ENCODE results near the gene SMU1.

SMU1 gene

DNA sequence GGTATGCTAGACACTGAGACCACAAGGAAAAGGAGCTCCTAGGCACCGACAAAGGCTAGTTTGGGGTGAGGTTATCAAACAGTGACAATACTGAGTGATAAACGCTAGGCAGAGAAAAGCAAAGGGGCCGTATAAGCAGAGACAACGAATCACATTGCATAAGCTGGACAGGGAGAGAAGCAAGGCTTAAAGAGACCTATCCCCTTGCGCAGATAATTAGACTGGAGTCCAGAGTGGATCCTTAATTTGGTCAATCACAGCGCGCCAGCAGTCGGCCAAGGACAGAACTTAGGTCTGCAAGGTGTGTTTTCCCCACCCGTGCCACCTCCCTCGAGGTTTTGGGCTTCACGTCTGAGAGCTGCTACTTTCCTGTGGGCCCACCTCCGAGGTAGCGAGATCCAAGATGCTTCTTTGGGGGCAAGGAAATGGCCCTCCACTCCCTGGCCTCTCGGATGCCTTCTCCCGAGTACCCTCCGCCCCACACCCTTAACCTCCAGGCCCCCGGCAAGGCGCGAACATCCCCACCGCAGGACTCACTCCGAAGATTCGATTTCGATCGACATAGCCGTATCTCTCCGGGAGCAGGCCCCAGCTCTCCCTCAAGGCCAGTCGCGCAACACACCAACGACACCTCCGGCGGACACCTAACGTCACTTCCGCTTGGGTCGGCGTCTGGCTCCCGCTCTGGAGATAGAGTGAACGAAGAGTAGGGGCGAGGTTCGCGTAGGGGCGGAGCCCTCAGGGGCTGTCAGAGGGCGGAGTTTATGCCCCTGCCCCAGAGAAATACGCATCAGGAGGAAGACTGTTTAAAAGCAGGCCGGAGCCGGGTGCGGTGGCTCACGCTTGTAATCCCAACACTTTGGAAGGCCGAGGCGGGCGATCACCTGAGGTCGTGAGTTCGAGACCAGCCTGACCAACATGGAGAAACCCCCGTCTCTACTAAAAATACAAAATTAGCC lies at the start of gene SMU1:
Gene SMU1, minus strand, starts transcription at position 629 of the 959 bp plus-strand sequence. Its CDS starts 66 bp downstream, at position 563.
- DNase-seq = peak; percentile 98

DNA sequence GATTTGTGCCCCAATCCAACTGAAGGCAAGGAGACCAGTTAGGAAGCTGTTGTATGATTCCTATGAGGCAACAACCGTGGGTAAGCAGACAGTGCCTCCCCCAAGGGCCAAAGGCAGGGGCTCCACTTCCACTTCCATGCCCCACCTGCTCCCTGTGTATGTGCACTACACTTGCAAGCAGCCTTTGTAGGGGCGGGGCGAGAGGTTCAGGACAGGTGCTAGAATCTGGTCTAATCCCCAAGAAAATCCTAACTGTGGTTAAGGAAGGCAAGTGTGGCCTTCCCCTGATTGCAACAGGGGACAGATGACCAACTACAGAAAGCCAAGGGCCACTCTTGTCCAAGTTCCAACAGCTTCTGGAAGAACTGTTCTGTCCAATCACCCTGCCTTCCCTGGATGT lies 49.0 kb upstream of the SMU1 start:
- DNase-seq = peak; percentile 56

DNA sequence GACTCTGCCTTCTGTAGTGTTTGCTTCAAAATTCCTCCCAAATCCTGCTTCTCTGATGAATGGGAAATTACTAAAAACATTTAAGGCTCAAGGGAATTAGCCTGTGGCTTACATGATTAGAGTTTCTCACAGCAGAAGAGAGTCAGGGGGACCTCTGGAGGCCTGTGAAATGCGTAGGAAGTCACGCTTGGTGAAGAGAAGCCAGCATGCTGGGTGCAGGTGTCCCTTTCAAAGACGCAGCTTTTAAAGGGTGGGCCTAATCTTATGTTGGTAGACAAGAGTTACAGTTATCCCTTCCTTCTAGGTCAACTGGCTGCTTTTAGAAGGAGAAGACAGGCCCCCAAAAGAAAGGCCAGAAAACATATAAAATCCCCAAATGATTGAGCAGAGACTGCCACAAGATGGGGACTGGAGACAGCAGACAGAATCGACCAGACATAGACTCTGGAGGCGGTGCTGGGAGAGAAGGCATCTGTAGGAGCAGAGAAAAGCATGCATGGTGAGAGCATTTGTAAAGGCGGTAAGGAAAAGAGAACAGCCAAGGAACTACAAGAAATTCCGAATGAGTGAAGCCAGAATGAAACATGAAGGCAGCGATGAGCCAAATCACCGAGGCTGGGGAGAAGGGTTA lies 48.4 kb upstream of the SMU1 start:
- no peak for DNase-seq

DNA sequence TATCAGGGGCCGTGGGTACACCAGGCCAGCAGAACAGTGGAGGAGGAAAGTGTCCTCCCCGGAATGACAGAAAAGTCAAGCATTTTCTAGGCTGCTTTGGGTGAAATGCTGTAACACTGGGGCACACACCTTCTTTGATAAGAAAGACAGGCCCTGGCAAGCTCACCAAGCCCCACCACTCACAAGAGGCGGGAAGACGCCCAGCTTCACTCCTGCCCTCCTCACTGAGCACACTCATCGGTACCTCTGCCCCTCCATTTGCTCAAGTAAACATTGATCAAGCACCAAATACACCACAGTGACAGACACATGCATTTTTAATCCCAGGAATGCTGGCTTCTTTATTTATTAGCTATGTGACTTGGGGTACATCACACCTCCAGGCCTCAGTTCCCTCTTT lies 47.6 kb upstream of the SMU1 start:
- no peak for DNase-seq

- no peak for DNase-seq
Observed at GRCh38 chr9:33123407-33124031, 47.0 kb upstream of the SMU1 start.

DNA sequence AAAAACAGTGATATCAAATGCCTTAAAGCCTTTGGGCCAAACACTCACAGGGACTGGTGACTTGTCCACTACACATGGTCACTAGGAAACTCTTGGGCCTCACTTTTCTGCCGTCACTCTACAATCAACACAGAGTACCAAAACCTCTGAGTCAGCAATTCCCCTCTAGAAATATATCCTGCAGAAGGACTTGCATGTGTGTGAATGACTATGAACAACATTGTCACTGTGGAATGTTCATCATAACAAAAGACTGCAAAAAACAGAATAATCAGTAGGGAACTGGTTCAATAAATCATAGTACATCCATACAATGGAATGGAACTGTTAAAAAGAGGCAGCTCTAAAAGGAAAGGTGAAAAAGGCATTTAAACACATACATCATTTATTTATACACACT lies 44.1 kb upstream of the SMU1 start:
- DNase-seq = no peak

DNA sequence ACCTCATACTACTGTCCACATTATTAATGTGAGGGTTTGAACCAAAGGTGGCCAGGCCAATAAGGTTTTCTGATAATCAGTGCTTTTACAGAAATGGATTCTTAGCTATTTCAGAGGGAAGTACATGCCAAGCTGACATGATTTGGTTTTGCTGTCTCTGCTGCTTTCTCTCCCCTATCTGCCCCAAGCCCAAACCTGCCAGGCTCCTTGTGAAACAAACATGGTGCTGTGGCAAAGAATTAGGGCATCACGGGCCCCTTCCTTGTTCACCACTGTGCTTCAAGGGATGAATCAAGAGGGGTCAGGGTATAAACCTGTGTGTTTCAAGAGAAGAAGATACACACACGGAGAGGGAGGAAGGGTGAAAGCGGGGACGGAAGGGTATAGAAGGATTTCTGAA lies 41.3 kb upstream of the SMU1 start:
- no peak for DNase-seq

- no peak for DNase-seq
Observed at GRCh38 chr9:33117306-33117705, 40.8 kb upstream of the SMU1 start.

DNA sequence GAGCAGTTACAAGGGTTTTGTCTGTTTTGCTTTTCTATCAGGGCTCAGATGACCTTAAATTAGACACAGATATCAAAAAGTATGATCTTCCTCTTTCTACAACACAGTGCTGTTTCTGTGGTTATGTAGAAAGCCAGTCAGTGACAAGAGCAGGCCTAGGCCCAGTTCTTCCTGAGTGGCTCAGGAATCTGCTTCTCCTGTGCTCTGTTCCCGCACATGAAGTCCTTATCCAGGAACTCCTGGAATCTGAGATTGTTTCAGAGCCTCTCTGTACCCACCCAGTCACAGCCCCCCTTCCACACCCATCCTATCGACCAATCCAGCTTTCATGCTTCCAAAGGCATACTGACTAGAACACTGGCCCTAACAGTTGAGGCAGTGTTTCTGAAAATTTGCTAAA lies 40.4 kb upstream of the SMU1 start:
- no peak for DNase-seq

- no peak for DNase-seq
Observed at GRCh38 chr9:33114746-33115145, 38.3 kb upstream of the SMU1 start.

- no peak for DNase-seq
Observed at GRCh38 chr9:33113799-33114547, 37.5 kb upstream of the SMU1 start.

- no peak for DNase-seq
Observed at GRCh38 chr9:33112094-33112493, 35.6 kb upstream of the SMU1 start.

DNA sequence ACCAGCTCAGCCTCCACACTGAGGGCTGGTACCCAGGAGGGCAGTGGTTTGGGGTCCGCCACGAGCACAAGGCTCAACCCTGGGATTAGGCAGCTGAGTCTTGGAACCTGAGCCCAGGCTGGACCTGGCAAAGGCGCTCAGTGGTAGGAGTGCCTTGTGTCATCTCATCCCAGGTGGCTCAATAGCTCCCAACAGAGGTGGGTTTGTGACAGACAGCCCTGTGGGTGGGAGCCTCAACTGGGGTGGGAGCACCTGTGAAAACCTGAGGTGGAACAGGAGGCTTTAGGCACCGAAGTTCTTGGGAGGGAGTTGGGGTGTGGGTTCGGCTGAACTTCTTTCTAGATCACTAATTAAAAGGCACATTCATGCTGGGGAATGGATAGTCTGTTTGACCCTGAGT lies 35.2 kb upstream of the SMU1 start:
- no peak for DNase-seq

DNA sequence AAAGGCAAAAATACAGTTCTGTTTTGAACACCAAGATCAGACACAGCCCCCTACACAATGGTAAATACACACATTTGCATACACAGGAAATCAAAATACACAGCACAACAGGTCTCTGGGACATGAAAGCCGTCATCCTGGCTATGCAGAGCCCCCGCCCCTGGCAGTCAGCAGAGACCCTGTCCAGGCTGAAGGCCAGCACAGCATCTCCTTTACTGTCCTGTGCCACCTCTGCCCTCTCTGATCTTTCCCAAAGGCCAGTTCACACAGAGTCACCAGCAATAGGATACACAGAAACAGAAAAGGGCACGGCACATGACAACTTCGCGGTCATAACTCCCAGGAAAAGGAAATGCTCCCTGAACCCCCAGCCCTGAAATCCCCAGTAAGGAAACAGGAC lies 34.2 kb upstream of the SMU1 start:
- no peak for DNase-seq

GRCh38 chr9:33109850-33110595 lies 33.5 kb upstream of the SMU1 start:
- no peak for DNase-seq

DNA sequence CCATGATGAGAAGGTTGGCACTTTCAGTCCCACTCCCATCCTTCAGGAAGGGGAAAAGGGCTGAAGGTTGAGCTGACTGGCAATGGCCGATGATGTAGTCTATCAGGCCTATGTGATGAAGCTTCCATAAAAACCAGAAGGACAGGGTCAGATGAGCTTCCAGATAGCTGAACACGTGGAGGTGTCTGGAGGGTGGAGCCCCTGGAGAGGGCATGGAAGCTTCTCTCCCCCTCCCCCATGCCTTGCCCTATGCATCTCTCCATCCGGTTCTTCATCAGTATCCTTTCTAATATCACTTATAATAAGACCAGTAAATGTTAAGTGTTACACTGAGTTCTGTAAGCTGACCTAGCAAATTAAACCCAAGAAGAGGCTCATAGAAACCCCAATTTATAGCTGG lies 32.6 kb upstream of the SMU1 start:
- DNase-seq = no peak

DNA sequence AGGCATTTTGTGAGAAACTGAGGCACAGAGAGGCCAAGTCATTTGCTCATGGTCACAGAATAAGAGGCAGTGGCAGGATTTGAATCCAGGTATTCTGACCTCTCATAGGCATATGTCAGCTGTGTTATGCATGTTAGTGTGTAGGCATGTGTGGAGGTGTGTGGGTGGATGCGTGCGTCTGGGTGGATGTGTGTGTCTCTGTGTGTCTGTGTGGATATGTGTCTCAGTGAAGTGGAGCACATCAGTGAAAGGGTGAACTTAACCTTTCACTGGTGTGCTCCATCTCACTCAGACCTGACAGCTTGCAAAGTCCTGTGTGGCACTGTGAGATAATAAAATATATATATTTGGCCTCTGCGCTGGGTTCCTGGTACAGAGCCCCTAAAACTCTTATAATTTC lies 32.0 kb upstream of the SMU1 start:
- DNase-seq = no peak

DNA sequence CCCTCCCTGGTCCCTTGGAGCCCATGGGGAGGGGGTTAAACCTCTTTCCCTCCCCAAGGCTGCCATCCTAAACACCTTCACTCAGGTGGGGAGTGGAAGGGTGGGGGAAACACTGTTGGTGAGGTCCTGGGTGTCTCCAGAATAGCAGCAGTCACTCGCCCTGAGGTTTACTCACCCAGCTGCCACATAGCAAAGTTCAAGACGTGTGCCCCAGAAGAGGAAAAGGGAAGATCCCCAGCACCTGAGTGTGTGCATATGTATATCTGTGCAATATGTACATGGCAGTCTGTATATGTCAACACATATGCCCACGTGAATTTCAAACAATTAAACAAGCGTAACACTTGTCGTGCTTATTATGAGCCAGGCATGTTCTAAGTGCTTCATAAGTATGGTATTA lies 31.3 kb upstream of the SMU1 start:
- DNase-seq = no peak

GRCh38 chr9:33106827-33107621 lies 30.6 kb upstream of the SMU1 start:
- DNase-seq = peak; percentile 12

DNA sequence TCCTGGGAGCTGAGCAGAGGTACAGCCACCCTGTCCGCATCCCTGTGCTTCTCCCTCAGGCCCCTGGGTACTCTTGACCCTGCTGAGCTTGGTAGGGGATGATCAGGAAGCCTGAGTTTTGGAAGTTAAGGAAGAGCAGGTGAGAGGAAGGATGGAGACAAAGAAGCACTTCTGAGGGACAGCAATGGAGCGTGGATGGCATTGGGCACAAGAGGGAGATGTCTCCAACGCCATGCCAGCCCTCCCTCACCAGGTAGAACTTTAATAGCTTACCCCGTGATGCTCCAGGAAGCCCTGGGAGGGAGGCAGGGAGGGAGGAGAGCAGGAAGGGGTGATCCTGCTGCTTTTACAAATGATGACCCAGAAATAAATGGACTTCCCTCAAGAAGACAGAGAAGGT lies 29.9 kb upstream of the SMU1 start:
- no peak for DNase-seq

DNA sequence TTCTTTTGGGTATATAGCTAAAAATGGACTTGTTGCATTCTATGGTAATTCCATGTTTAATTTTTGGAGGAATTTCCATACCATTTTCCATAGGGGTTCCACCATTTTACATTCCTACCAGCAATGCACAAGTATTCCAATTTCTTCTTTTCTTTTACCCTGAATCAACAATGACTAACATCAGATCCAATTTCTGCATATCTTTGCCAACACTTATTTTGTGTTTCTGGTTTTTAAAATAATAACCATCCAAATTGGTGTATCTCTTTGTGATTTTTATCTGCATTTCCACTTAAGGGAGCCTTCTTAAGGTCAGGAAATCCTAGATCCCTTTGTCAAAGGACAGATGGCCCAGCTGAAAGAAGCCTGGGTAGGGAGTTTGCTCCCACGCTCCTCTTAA lies 29.5 kb upstream of the SMU1 start:
- no peak for DNase-seq

DNA sequence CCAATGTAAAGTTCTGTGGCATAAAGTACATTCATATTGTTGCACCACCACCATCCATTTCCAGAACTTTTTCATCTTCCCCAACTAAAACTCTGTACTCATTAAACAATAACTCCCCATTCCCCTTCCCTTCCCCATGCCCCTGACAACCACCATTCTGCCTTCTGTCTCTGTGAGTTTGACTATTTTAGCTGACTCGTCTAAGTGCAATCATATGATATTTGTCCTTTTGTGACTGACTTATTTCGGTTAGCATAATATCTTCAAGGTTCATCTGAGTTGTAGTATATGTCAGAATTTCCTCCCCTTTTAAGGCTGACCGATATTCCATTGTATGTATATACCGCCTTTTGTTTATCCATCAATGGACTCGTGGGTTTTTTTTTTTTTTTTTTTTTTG lies 29.0 kb upstream of the SMU1 start:
- no peak for DNase-seq

All from NCI-H82 (cell line).